Esophagus muscularis mucosa (tissue), 4 donors: ENCODE measurements around the gene EMP1. TPM values are rescaled to one million over a fixed set of nuclear protein-coding genes. Genes with fewer than 3 reads are reported as not detected.

Experiments used
- DNase-seq: peaks from one replicate; pipeline ENCODE4 v3.0.0-alpha.2; 2017; ENCODE audit errors: extremely low spot score
- H3K27ac ChIP-seq, 4 donors: fragments of 200-600 bp; sonication (generic); replicated peaks in 1 of 4; 1 replicate in 3 of 4; 2 replicates in 1 of 4; pipeline ENCODE4 v1.5.1; 2016 to 2019; ENCODE audit warnings: mild to moderate bottlenecking in 1 of 4
- H3K27me3 ChIP-seq, 4 donors: fragments of 200-600 bp; sonication (generic); one replicate each; pipeline versions ENCODE4 v1.5.1 to v1.6.0; 2016 to 2019
- H3K36me3 ChIP-seq, 4 donors: fragments of 200-600 bp; sonication (generic); one replicate each; pipeline ENCODE4 v1.5.1; 2016 to 2019
- H3K4me1 ChIP-seq, 4 donors: fragments of 200-600 bp; sonication (generic); one replicate each; pipeline ENCODE4 v1.5.1; 2016 to 2019
- H3K4me3 ChIP-seq, 4 donors: fragments of 200-600 bp; sonication (generic); 1 replicate in 2 of 4; 2 replicates in 2 of 4; pipeline ENCODE4 v1.5.1; 2016 to 2019; ENCODE audit warnings: mild to moderate bottlenecking in 4 of 4, moderate library complexity in 1 of 4
- H3K9me3 ChIP-seq, 4 donors: fragments of 200-600 bp; sonication (generic); 1 replicate in 3 of 4; 2 replicates in 1 of 4; pipeline ENCODE4 v1.5.1; 2016 to 2019
- CTCF ChIP-seq, 3 experiments: fragments of 200-600 bp in 2 of 3; fragments of 450-650 bp in 1 of 3; sonication (generic) in 2 of 3; IDR thresholded peaks; one replicate each; pipeline ENCODE4 v1.5.1; 2017 to 2019; ENCODE audit warnings: antibody characterized with exemption in 3 of 3, mild to moderate bottlenecking in 2 of 3, moderate library complexity in 1 of 3
- EP300 ChIP-seq: sonication (generic); formaldehyde crosslinking; IDR thresholded peaks from one replicate; pipeline ENCODE4 v1.6.1; 2017; ENCODE audit warnings: antibody characterized with exemption
- POLR2A ChIP-seq: fragments of 450-650 bp; IDR thresholded peaks from one replicate; pipeline ENCODE4 v1.6.1; 2017; ENCODE audit warnings: antibody characterized with exemption, moderate library complexity, mild to moderate bottlenecking, low read depth
- POLR2AphosphoS5 ChIP-seq, 2 donors: sonication (generic); formaldehyde crosslinking; IDR thresholded peaks; one replicate each; pipeline ENCODE4 v1.6.1; 2017; ENCODE audit warnings: antibody characterized with exemption in 2 of 2
- WGBS: methylation state at CpG from one replicate; pipeline ENCODE4 v1.1.5; 2018; 5-methylcytosine and 5-hydroxymethylcytosine counted together
- intact Hi-C: fragments of 100-400 bp; cut with DNase I; formaldehyde crosslinking; loops from one replicate; pipeline ENCODE4 v1.15.1; 2023
- total RNA-seq, 4 donors: library from RNA; depleted of rRNA; stranded (reverse); fragments of >200 nt; gene quantifications; one replicate each; pipeline versions ENCODE4 v1.1.0 to v1.2.1, GENCODE V29; 2016

Gene EMP1
- total RNA-seq, 4 donors from 2014 or later: 42.8 to 425 (median 63.0) TPM

- intact Hi-C loops: no loop called here
- no peak for DNase-seq
- Histone ChIP-seq H3K27me3 (no peaks in the 10 kb centered on the region), H3K9me3 (no peaks in the 10 kb centered on the region), H3K27ac (no peak overlapping the region), H3K4me1 (peaks cover 17 to 37% (median 21%) of the 10 kb centered on the region in 4 donors), H3K36me3 (no peaks in the 10 kb centered on the region), H3K4me3 (no peak overlapping the region)
- WGBS: 80% methylated on average over 11 of the region's 11 CpGs
- no peak for TF ChIP-seq CTCF (IDR thresholded peaks at IDR 0.05)
- TF ChIP-seq POLR2AphosphoS5 (IDR thresholded peaks at IDR 0.05): no peak
- TF ChIP-seq POLR2A: no peak
- TF ChIP-seq EP300: no peak
Measured at GRCh38 chr12:13193505-13194231, 2.9 kb upstream of the EMP1 start.

GRCh38 chr12:13194401-13195110 is 2.0 kb upstream of the EMP1 start:
- Histone ChIP-seq H3K27me3 (no peaks in the 10 kb centered on the region), H3K27ac (peak overlapping the region in 2 of 4 donors; percentile 4 to 77), H3K9me3 (no peaks in the 10 kb centered on the region), H3K4me3 (no peak overlapping the region), H3K4me1 (peaks cover 17 to 44% (median 24%) of the 10 kb centered on the region in 4 donors), H3K36me3 (peaks cover 0 to 1% (median 0%) of the 10 kb centered on the region in 4 donors)
- intact Hi-C loops: loop anchor here (5.0 kb wide), 1 partner anchor 97 kb away; no protein-coding TSS in a partner anchor
- 67% methylated on average over 5 of the region's 6 CpGs for WGBS
- no peak for DNase-seq
- TF ChIP-seq POLR2AphosphoS5 (IDR thresholded peaks at IDR 0.05): no peak

- intact Hi-C loops: loop anchor here (5.0 kb wide), 1 partner anchor 98 kb away; no protein-coding TSS in a partner anchor
Measured at GRCh38 chr12:13195250-13195649, 1.3 kb upstream of the EMP1 start.

GRCh38 chr12:13195785-13196129 is 769 bp upstream of the EMP1 start:
- WGBS: 10% methylated on average over 1 of the region's 1 CpG
- DNase-seq: no peak
- H3K27ac ChIP-seq: peak overlapping the region; percentile 77 to 88 (median 86)
- H3K4me3 ChIP-seq: peak overlapping the region; percentile 52 to 64 (median 58)
- no peaks in the 10 kb centered on the region for H3K9me3 ChIP-seq
- H3K4me1 ChIP-seq: peaks cover 21 to 48% (median 34%) of the 10 kb centered on the region in 4 donors
- intact Hi-C loops: loop anchor here (5.0 kb wide), 1 partner anchor 98 kb away; no protein-coding TSS in a partner anchor
- TF ChIP-seq POLR2AphosphoS5 (IDR thresholded peaks at IDR 0.05): no peak
- H3K27me3 ChIP-seq: no peaks in the 10 kb centered on the region
- peaks cover 0 to 13% (median 0%) of the 10 kb centered on the region in 4 donors for H3K36me3 ChIP-seq

More at GRCh38 chr12:13195250-13195649, 1.3 kb upstream of the EMP1 start:
- Histone ChIP-seq H3K4me3 (no peak overlapping the region), H3K9me3 (no peaks in the 10 kb centered on the region), H3K36me3 (peaks cover 0 to 8% (median 0%) of the 10 kb centered on the region in 4 donors), H3K27me3 (no peaks in the 10 kb centered on the region), H3K27ac (peak overlapping the region; percentile 77 to 88 (median 86)), H3K4me1 (peaks cover 17 to 45% (median 29%) of the 10 kb centered on the region in 4 donors)
- TF ChIP-seq POLR2A (no peak), CTCF (IDR thresholded peaks at IDR 0.05) (no peak), EP300 (no peak), POLR2AphosphoS5 (IDR thresholded peaks at IDR 0.05) (no peak)
- WGBS: 78% methylated on average over 4 of the region's 4 CpGs
- no peak for DNase-seq

- peaks cover 32 to 61% (median 46%) of the 10 kb centered on the region in 4 donors for H3K4me1 ChIP-seq
- WGBS: 43% methylated on average over 7 of the region's 7 CpGs
Measured at GRCh38 chr12:13197032-13197431, 506 bp downstream of the EMP1 start.

More at GRCh38 chr12:13197032-13197431, 506 bp downstream of the EMP1 start:
- Histone ChIP-seq H3K4me3 (peak overlapping the region; percentile 52 to 64 (median 58)), H3K27ac (peak overlapping the region; percentile 77 to 88 (median 86)), H3K9me3 (no peaks in the 10 kb centered on the region), H3K36me3 (peaks cover 0 to 16% (median 0%) of the 10 kb centered on the region in 4 donors), H3K27me3 (peaks cover 0 to 7% (median 0%) of the 10 kb centered on the region in 4 donors)
- intact Hi-C loops: loop anchor here (5.0 kb wide), 1 partner anchor 100 kb away; no protein-coding TSS in a partner anchor
- no peak for DNase-seq
- TF ChIP-seq CTCF (IDR thresholded peaks at IDR 0.05) (no peak), POLR2AphosphoS5 (IDR thresholded peaks at IDR 0.05) (no peak), POLR2A (no peak), EP300 (no peak)
